Breast epithelium (tissue), 4 donors: ENCODE results near the gene ITPR1. TPM values are rescaled to one million over a fixed set of nuclear protein-coding genes. Genes with fewer than 3 reads are reported as not detected.

Experiments
- DNase-seq, 2 donors: peaks; one replicate each; pipeline ENCODE4 v3.0.0-alpha.2; 2019; ENCODE audit warnings: low spot score in 2 of 2
- H3K27ac ChIP-seq, 2 donors: fragments of 200-600 bp; sonication (generic) in 1 of 2; one replicate each; pipeline ENCODE4 v1.5.1; 2016 to 2019; ENCODE audit warnings: mild to moderate bottlenecking in 1 of 2
- H3K27me3 ChIP-seq, 2 donors: fragments of 200-600 bp; sonication (generic) in 1 of 2; one replicate each; pipeline versions ENCODE4 v1.5.1 to v1.6.0; 2017 to 2019; ENCODE audit warnings: control low read depth in 1 of 2, mild to moderate bottlenecking in 1 of 2
- H3K36me3 ChIP-seq: fragments of 200-600 bp; one replicate; pipeline ENCODE4 v1.5.1; 2019
- H3K4me1 ChIP-seq, 2 donors: fragments of 200-600 bp; sonication (generic); one replicate each; pipeline ENCODE4 v1.5.1; 2016 to 2019; ENCODE audit warnings: control low read depth in 1 of 2
- H3K4me3 ChIP-seq, 3 donors: fragments of 200-600 bp; sonication (generic); 1 replicate in 2 of 3; 2 replicates in 1 of 3; pipeline ENCODE4 v1.5.1; 2016 to 2019; ENCODE audit warnings: mild to moderate bottlenecking in 3 of 3, moderate library complexity in 2 of 3
- H3K9me3 ChIP-seq, 2 donors: fragments of 200-600 bp; sonication (generic) in 1 of 2; one replicate each; pipeline ENCODE4 v1.5.1; 2016 to 2019; ENCODE audit warnings: control low read depth in 1 of 2
- CTCF ChIP-seq, 3 donors: fragments of 450-650 bp; IDR thresholded peaks; one replicate each; pipeline ENCODE4 v1.5.1; 2016 to 2017; ENCODE audit warnings: antibody characterized with exemption in 3 of 3, mild to moderate bottlenecking in 3 of 3, moderate library complexity in 3 of 3
- POLR2A ChIP-seq: fragments of 450-650 bp; IDR thresholded peaks from one replicate; pipeline ENCODE4 v1.6.1; 2016; ENCODE audit warnings: antibody characterized with exemption, mild to moderate bottlenecking, moderate library complexity
- POLR2AphosphoS5 ChIP-seq, 3 donors: sonication (generic); formaldehyde crosslinking; IDR thresholded peaks; one replicate each; pipeline ENCODE4 v1.6.1; 2017; ENCODE audit warnings: antibody characterized with exemption in 3 of 3
- intact Hi-C: fragments of 100-400 bp; cut with DNase I; formaldehyde crosslinking; loops from one replicate; pipeline ENCODE4 v1.15.1; 2023; ENCODE audit warnings: low total_unique reads
- total RNA-seq, 3 donors: library from RNA; depleted of rRNA; stranded (reverse); fragments of >200 nt; gene quantifications; one replicate each; pipeline ENCODE4 v1.1.0, GENCODE V29; 2016

ITPR1 gene
- total RNA-seq, 3 donors from 2014 or later: 53.8 to 227 (median 174) TPM

DNA sequence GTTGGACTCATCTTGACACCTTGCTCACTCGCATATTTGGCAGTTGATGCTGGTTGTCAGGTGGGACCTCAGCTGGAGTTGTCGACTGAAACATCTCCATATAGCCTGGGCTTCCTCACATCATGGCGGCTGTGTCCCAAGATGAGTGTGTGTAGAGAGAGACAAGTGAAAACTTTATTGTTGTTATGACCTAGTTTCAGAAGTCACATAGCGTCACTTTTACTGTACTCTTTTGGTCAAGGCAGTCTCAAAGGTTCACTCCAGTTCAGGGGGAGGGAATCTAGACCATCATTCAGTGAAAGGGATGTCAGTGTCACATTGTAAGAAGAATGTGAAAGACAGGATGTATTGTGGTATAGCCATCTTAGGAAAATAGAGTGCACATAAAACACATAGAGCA is 214.2 kb downstream of the ITPR1 start:
- intact Hi-C loops: no loop called here

GRCh38 chr3:4708230-4708629 is 215.1 kb downstream of the ITPR1 start:
- Histone ChIP-seq H3K27ac (no peak overlapping the region), H3K27me3 (no peaks in the 10 kb centered on the region), H3K36me3 (no peaks in the 10 kb centered on the region), H3K4me1 (peaks cover 0 to 11% of the 10 kb centered on the region in 2 donors), H3K9me3 (no peaks in the 10 kb centered on the region), H3K4me3 (no peak overlapping the region)
- no peak for DNase-seq
- intact Hi-C loops: no loop called here
- no peak for TF ChIP-seq POLR2AphosphoS5 (IDR thresholded peaks at IDR 0.05)
- TF ChIP-seq POLR2A: no peak
- no peak for TF ChIP-seq CTCF (IDR thresholded peaks at IDR 0.05)

More for the DNA sequence above, 214.2 kb downstream of the ITPR1 start:
- Histone ChIP-seq H3K4me3 (no peak overlapping the region), H3K9me3 (no peaks in the 10 kb centered on the region), H3K36me3 (no peaks in the 10 kb centered on the region), H3K4me1 (peaks cover 0 to 9% of the 10 kb centered on the region in 2 donors), H3K27ac (no peak overlapping the region), H3K27me3 (no peaks in the 10 kb centered on the region)
- no peak for DNase-seq
- no peak for TF ChIP-seq CTCF (IDR thresholded peaks at IDR 0.05)
- TF ChIP-seq POLR2AphosphoS5 (IDR thresholded peaks at IDR 0.05): no peak
- TF ChIP-seq POLR2A: no peak

DNA sequence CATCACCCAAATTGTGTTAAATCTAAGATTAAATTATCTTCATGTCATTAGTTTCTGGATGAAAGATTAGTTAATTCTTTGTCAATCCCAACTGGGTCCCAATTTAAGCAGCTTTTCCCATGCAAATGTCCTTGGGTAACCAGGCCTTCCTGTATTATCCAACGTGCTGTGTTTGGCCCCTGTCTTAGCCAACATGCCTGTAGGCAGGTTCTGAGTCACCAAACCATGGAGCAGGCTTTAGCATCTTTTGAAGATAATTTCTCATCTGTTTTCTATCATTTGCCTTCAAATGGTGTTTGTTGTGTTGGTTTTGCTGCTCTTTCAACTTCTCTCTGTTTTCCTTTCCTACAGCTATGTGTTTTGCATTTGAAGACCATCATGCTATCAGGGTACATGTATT is 216.2 kb downstream of the ITPR1 start:
- H3K36me3 ChIP-seq: no peaks in the 10 kb centered on the region
- H3K4me3 ChIP-seq: no peak overlapping the region
- no peak overlapping the region for H3K27ac ChIP-seq
- TF ChIP-seq POLR2A (no peak), CTCF (IDR thresholded peaks at IDR 0.05) (no peak), POLR2AphosphoS5 (IDR thresholded peaks at IDR 0.05) (no peak)
- no peaks in the 10 kb centered on the region for H3K27me3 ChIP-seq
- intact Hi-C loops: no loop called here
- no peak for DNase-seq
- peaks cover 0 to 11% of the 10 kb centered on the region in 2 donors for H3K4me1 ChIP-seq
- no peaks in the 10 kb centered on the region for H3K9me3 ChIP-seq

- Histone ChIP-seq H3K4me3 (no peak overlapping the region), H3K36me3 (no peaks in the 10 kb centered on the region), H3K27ac (no peak overlapping the region), H3K9me3 (no peaks in the 10 kb centered on the region), H3K27me3 (no peaks in the 10 kb centered on the region), H3K4me1 (peaks cover 0 to 11% of the 10 kb centered on the region in 2 donors)
- intact Hi-C loops: no loop called here
- no peak for DNase-seq
- TF ChIP-seq POLR2AphosphoS5 (IDR thresholded peaks at IDR 0.05) (no peak), CTCF (IDR thresholded peaks at IDR 0.05) (no peak), POLR2A (no peak)
These were observed 217.0 kb downstream of the ITPR1 start for GRCh38 chr3:4710191-4710590.

GRCh38 chr3:4711680-4711992 is 218.5 kb downstream of the ITPR1 start:
- Histone ChIP-seq H3K4me1 (peaks cover 3 to 11% of the 10 kb centered on the region in 2 donors), H3K27me3 (no peaks in the 10 kb centered on the region), H3K36me3 (no peaks in the 10 kb centered on the region), H3K4me3 (peak overlapping the region in 1 of 3 donors; percentile 1), H3K27ac (peak overlapping the region; percentile 83 to 87), H3K9me3 (no peaks in the 10 kb centered on the region)
- TF ChIP-seq POLR2A (no peak), CTCF (IDR thresholded peaks at IDR 0.05) (no peak), POLR2AphosphoS5 (IDR thresholded peaks at IDR 0.05) (no peak)
- intact Hi-C loops: no loop called here
- DNase-seq: no peak
